Measurements from ENCODE around the gene H1-8. TPM values are rescaled to one million over a fixed set of nuclear protein-coding genes. Genes with fewer than 3 reads are reported as not detected.
"Not testable (repeated sequence)": the region's sequence is repeated elsewhere in the genome, so short reads cannot be mapped to it uniquely, and the experiment has no call there.

H1-8 gene, protein sequence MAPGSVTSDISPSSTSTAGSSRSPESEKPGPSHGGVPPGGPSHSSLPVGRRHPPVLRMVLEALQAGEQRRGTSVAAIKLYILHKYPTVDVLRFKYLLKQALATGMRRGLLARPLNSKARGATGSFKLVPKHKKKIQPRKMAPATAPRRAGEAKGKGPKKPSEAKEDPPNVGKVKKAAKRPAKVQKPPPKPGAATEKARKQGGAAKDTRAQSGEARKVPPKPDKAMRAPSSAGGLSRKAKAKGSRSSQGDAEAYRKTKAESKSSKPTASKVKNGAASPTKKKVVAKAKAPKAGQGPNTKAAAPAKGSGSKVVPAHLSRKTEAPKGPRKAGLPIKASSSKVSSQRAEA
- total RNA-seq: not detected

GRCh38 chr3:129543156-129543790, at the start of gene H1-8:
Gene H1-8 (plus strand): TSS chr3:129543175. CDS start chr3:129543219, 44 bp downstream.
- ATAC-seq (ENCODE audit: insufficient number of reproducible peaks, low FRiP score, low read depth) (no peak), DNase-seq (ENCODE audit: low spot score) (no peak)
- H3K27me3 ChIP-seq (replicated peaks; ENCODE audit: insufficient read depth): no peaks in the 10 kb centered on the region
- H3K36me3 ChIP-seq: no peaks in the 10 kb centered on the region
- H3K4me1 ChIP-seq (ENCODE audit: control insufficient read depth in 1 of 2, low read depth in 2 of 2): no peaks in the 10 kb centered on the region
- H3K9me3 ChIP-seq: no peaks in the 10 kb centered on the region
- no peak within 1 kb of the TSS for H3K4me3 ChIP-seq
- TF ChIP-seq, protein P1, sequence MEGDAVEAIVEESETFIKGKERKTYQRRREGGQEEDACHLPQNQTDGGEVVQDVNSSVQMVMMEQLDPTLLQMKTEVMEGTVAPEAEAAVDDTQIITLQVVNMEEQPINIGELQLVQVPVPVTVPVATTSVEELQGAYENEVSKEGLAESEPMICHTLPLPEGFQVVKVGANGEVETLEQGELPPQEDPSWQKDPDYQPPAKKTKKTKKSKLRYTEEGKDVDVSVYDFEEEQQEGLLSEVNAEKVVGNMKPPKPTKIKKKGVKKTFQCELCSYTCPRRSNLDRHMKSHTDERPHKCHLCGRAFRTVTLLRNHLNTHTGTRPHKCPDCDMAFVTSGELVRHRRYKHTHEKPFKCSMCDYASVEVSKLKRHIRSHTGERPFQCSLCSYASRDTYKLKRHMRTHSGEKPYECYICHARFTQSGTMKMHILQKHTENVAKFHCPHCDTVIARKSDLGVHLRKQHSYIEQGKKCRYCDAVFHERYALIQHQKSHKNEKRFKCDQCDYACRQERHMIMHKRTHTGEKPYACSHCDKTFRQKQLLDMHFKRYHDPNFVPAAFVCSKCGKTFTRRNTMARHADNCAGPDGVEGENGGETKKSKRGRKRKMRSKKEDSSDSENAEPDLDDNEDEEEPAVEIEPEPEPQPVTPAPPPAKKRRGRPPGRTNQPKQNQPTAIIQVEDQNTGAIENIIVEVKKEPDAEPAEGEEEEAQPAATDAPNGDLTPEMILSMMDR (IDR thresholded peaks at IDR 0.05): no peak
- no peak within 1 kb of the TSS for H3K27ac ChIP-seq

DNA sequence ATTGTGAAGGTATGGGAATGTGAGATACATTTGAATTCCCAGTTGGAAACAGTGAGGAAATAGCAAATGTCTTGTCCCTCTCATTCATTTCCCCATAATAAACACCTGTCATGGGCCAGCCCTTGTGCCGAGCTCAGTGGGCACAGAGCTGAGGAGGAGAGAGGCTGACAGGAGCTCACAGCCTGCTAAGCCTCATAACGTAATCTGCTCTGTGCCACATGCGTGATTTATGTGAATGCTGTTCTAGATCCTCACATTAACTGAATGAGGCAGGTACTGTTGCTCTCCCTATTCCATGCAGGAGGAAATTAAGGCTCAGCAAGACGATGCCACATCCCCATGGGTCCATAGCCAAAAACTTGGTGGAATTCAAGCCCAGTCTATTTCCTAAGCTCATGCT, 49.8 kb upstream of the H1-8 start:
- ATAC-seq (ENCODE audit: insufficient number of reproducible peaks, low FRiP score, low read depth) (no peak), DNase-seq (ENCODE audit: low spot score) (no peak)
- H3K36me3 ChIP-seq: peaks cover 8% of the 10 kb centered on the region
- TF ChIP-seq, protein P1 (IDR thresholded peaks at IDR 0.05): no peak
- H3K27ac ChIP-seq: no peak overlapping the region
- H3K27me3 ChIP-seq (replicated peaks; ENCODE audit: insufficient read depth): no peaks in the 10 kb centered on the region
- H3K4me3 ChIP-seq: no peak overlapping the region
- H3K9me3 ChIP-seq: no peaks in the 10 kb centered on the region
- H3K4me1 ChIP-seq (ENCODE audit: control insufficient read depth in 1 of 2, low read depth in 2 of 2): peaks cover 5 to 13% of the 10 kb centered on the region in 2 donors

DNA sequence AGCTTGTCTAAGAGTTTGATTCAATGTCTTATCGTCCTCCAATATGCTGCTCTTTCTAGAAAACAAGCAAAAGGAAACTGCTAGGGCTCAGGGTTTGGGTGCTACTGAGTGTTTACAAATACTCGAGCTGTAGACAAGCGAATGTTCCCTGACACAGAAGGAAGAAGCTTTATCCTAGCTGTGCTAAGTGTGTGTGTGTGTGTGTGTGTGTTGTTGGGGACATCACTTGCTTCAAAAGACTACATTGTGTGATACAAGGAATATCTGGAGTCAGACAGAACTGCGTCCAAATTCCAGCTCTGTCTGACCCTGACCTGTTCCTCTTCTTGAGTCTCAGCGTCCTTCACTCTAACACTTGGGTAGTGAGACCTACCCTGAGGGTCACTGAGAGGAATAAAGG, 48.5 kb upstream of the H1-8 start:
- Histone ChIP-seq H3K4me1 (ENCODE audit: control insufficient read depth in 1 of 2, low read depth in 2 of 2) (peaks cover 5 to 19% of the 10 kb centered on the region in 2 donors), H3K27ac (peak overlapping the region in 1 of 2 donors; percentile 60)
- not testable (repeated sequence) for ATAC-seq (ENCODE audit: insufficient number of reproducible peaks, low FRiP score, low read depth); H3K27me3 ChIP-seq (replicated peaks; ENCODE audit: insufficient read depth); DNase-seq (ENCODE audit: low spot score); H3K36me3 ChIP-seq; H3K4me3 ChIP-seq; H3K9me3 ChIP-seq

DNA sequence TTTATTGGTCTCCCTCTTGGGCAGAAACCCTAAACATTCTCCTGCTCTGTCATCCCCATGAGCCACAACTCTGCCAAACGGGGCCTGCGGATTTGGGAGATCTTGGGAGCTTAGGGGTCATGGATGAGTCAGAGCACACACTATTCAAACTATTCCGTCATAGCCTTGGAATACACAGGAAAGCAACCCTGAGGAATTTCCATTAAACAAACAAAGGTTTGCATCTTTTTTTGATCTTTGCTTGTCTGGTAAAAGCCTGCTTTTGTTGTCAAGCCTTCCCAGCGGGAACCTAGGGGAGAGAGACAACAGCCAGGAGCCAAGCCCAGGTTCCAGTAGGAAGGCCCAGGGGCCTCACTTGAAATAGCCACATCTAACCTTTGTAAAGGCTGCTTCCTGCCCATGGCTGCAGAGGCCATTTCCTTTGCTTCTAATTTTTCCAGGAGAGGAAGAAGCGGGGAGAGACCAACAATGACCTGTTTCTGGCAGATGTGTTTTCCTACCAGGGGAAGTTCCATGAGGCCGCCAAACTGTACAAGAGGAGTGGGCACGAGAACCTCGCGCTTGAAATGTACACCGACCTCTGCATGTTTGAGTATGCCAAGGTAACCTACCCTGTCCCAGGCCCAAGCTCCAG, 47.9 kb upstream of the H1-8 start:
- not testable (repeated sequence) for H3K36me3 ChIP-seq

DNA sequence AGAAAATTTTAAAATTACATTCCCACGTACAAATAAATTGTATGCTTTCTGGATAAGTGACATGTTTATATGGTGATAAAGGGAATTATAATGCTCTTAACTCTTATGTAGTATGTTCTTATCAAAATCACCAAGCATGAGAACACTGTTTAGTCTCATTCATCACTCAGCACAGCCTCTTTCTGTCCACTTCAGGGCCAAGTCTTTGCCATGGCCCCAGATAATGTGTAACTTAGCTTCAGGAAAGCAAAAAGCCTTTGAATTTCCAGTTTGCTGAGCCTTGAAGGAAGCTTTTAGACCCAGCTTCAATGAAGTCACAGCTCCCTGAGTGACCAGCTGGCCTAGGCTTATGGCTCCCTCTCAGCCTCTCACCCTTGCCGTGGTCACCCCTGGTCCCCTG, 45.1 kb upstream of the H1-8 start:
- H3K36me3 ChIP-seq; DNase-seq (ENCODE audit: low spot score); H3K9me3 ChIP-seq; H3K27me3 ChIP-seq (replicated peaks; ENCODE audit: insufficient read depth); H3K27ac ChIP-seq; H3K4me3 ChIP-seq; ATAC-seq (ENCODE audit: insufficient number of reproducible peaks, low FRiP score, low read depth): not testable (repeated sequence)
- H3K4me1 ChIP-seq (ENCODE audit: control insufficient read depth in 1 of 2, low read depth in 2 of 2): peaks cover 0 to 12% of the 10 kb centered on the region in 2 donors

More for the DNA sequence above, 47.9 kb upstream of the H1-8 start:
- Histone ChIP-seq H3K27ac (peak overlapping the region in 1 of 2 donors; percentile 60), H3K4me1 (ENCODE audit: control insufficient read depth in 1 of 2, low read depth in 2 of 2) (peaks cover 5 to 19% of the 10 kb centered on the region in 2 donors)
- H3K4me3 ChIP-seq; ATAC-seq (ENCODE audit: insufficient number of reproducible peaks, low FRiP score, low read depth); H3K9me3 ChIP-seq; H3K27me3 ChIP-seq (replicated peaks; ENCODE audit: insufficient read depth); DNase-seq (ENCODE audit: low spot score): not testable (repeated sequence)

DNA sequence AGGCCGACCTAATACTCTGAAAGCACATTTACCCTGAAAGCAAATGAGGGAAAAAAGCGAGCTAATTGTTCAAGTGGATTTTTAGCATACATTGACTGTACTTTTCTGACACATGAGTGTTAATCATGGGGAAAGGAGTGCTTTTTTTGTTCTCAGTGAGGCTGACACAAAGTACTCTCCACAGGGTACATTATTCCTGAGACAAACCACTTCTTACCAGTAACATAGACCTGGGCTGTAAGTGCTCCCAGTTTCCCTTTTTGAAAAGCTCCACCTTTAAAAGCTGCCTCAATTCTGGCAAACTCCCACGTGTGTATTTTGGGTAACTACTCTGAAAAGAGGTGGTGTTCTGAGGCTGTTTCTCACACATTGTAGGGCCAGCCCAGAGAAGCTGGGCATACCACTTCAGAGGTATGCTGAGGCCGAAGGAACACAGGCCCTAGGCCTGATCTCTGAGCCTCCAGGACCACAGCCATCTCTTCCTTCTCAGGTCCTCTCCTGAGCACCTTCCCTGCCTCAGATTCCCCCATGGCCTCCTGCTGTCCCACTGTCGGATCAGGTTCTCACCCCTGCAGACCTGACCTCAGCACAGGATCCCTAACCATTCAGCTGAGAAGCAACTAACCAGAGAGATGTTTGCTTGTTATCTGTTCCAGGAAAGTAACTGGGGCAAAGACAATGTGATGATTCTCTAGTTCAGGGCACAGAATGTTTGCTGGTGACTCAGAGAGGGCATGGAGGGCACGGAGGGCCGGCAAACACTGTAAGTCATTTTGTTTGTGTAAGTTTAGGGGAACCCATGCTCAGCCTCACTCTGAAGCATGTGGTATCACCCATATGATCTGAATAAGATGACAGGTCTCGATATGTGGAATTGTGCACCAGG, 44.1 kb upstream of the H1-8 start:
- not testable (repeated sequence) for H3K27me3 ChIP-seq (replicated peaks; ENCODE audit: insufficient read depth); DNase-seq (ENCODE audit: low spot score); H3K27ac ChIP-seq; H3K36me3 ChIP-seq; ATAC-seq (ENCODE audit: insufficient number of reproducible peaks, low FRiP score, low read depth); H3K4me3 ChIP-seq; H3K9me3 ChIP-seq
- peaks cover 0 to 12% of the 10 kb centered on the region in 2 donors for H3K4me1 ChIP-seq (ENCODE audit: control insufficient read depth in 1 of 2, low read depth in 2 of 2)

GRCh38 chr3:129499604-129500333, 43.2 kb upstream of the H1-8 start:
- H3K27ac ChIP-seq; DNase-seq (ENCODE audit: low spot score); ATAC-seq (ENCODE audit: insufficient number of reproducible peaks, low FRiP score, low read depth); H3K9me3 ChIP-seq; H3K27me3 ChIP-seq (replicated peaks; ENCODE audit: insufficient read depth); H3K4me3 ChIP-seq; H3K36me3 ChIP-seq: not testable (repeated sequence)
- H3K4me1 ChIP-seq (ENCODE audit: control insufficient read depth in 1 of 2, low read depth in 2 of 2): peaks cover 0 to 18% of the 10 kb centered on the region in 2 donors

Data from thoracic aorta (tissue), 2 donors.